Spleen (tissue), 11 donors: ENCODE data around the gene PRDX5. TPM values are rescaled to one million over a fixed set of nuclear protein-coding genes. Genes with fewer than 3 reads are reported as not detected.

ENCODE experiments used
- DNase-seq: peaks from one replicate; pipeline ENCODE4 v3.0.0-alpha.2; 2020
- H3K27ac ChIP-seq, 8 donors: fragments of 200-600 bp; sonication (generic) in 7 of 8; 1 replicate in 4 of 8; 2 replicates in 4 of 8; pipeline versions ENCODE4 v1.5.0 to v1.8.0; 2016 to 2021; ENCODE audit warnings: inconsistent platforms in 4 of 8, mild to moderate bottlenecking in 4 of 8, moderate library complexity in 1 of 8
- H3K27me3 ChIP-seq, 7 donors: fragments of 200-600 bp; sonication (generic) in 6 of 7; replicated peaks in 1 of 7; 1 replicate in 4 of 7; 2 replicates in 3 of 7; pipeline versions ENCODE4 v1.5.0 to v1.8.0; 2016 to 2021; ENCODE audit warnings: inconsistent platforms in 3 of 7, mild to moderate bottlenecking in 1 of 7
- H3K36me3 ChIP-seq, 6 donors: fragments of 200-600 bp; sonication (generic) in 5 of 6; 1 replicate in 4 of 6; 2 replicates in 2 of 6; pipeline versions ENCODE4 v1.5.0 to v1.8.0; 2016 to 2021; ENCODE audit warnings: inconsistent platforms in 2 of 6
- H3K4me1 ChIP-seq, 6 donors: fragments of 200-600 bp; sonication (generic) in 5 of 6; 1 replicate in 3 of 6; 2 replicates in 3 of 6; pipeline versions ENCODE4 v1.5.0 to v1.8.0; 2016 to 2021; ENCODE audit warnings: inconsistent platforms in 3 of 6
- H3K4me3 ChIP-seq, 8 donors: fragments of 200-600 bp; sonication (generic) in 7 of 8; 1 replicate in 4 of 8; 2 replicates in 4 of 8; pipeline versions ENCODE4 v1.5.0 to v1.8.0; 2016 to 2021; ENCODE audit warnings: inconsistent platforms in 4 of 8, mild to moderate bottlenecking in 4 of 8, moderate library complexity in 2 of 8
- H3K9me3 ChIP-seq, 8 donors: fragments of 200-600 bp; sonication (generic) in 7 of 8; 1 replicate in 4 of 8; 2 replicates in 4 of 8; pipeline versions ENCODE4 v1.5.0 to v1.8.0; 2016 to 2021; ENCODE audit warnings: inconsistent platforms in 4 of 8
- CTCF ChIP-seq, 11 experiments: fragments of 200-600 bp in 7 of 11; fragments of 450-650 bp in 4 of 11; sonication (generic) in 4 of 11; IDR thresholded peaks in 8 of 11; conservative IDR thresholded peaks in 3 of 11; 1 replicate in 7 of 11; 2 replicates in 4 of 11; pipeline versions ENCODE4 v1.4.0 to v1.8.0; 2016 to 2021; ENCODE audit warnings: antibody characterized with exemption in 11 of 11, inconsistent platforms in 4 of 11, mild to moderate bottlenecking in 1 of 11
- POLR2A ChIP-seq, 3 donors: fragments of 450-650 bp; IDR thresholded peaks; one replicate each; pipeline ENCODE4 v1.5.1; 2017; ENCODE audit warnings: antibody characterized with exemption in 3 of 3, mild to moderate bottlenecking in 1 of 3
- POLR2AphosphoS5 ChIP-seq, 3 donors: sonication (generic); formaldehyde crosslinking; IDR thresholded peaks; one replicate each; pipeline ENCODE4 v1.5.1; 2017; ENCODE audit warnings: antibody characterized with exemption in 3 of 3
- WGBS, 5 donors: extraction: QIAGEN DNeasy Blood & Tissue Kit in 3 of 5; methylation state at CpG; one replicate each; pipeline versions ENCODE4 v1.1.5 to v1.1.7; 2013 to 2018; 5-methylcytosine and 5-hydroxymethylcytosine counted together
- intact Hi-C: fragments of 100-400 bp; cut with DNase I; formaldehyde crosslinking; loops from one replicate; pipeline ENCODE4 v1.15.0; 2023; ENCODE audit warnings: low total_unique reads
- polyA plus RNA-seq, 3 donors: library from polyadenylated mRNA; stranded (reverse); fragments of 200-250 nt; gene quantifications; one replicate each; pipeline ENCODE4 v1.2.1, GENCODE V29; 2013
- total RNA-seq, 7 donors: library from RNA; depleted of rRNA in 3 of 7; stranded (reverse); fragments of >200 nt in 3 of 7; fragmentation: NEBNext Ultra II Directional in 4 of 7; extraction: Animal tissue kit (Norgen Biotek cat#: 25700) in 4 of 7; gene quantifications; one replicate each; pipeline versions ENCODE4 v1.1.0 to v1.2.1, GENCODE V29; 2016 to 2021
- donor health status: healthy with polysubstance abuse.
- donor health status: DM: no; HTN: no; CAD: no; lungs with moderate emphysema.
- donor health status: DM: no; HTN: no; CAD: no.
- donor health status: Bipolar disorder and iron deficiency.
- donor health status: healthy.
- donor health status: DM: no; HTN: no; CAD: no.
- donor health status: DM: yes; HTN: yes; CAD: no.

PRDX5 gene
- total and polyA plus RNA-seq, 10 donors: 77.0 to 302 (median 133) TPM

- Histone ChIP-seq H3K9me3 (peaks cover 0 to 6% (median 0%) of the 10 kb centered on the region in 8 donors), H3K27ac (no peak overlapping the region), H3K36me3 (peaks cover 0 to 6% (median under 1%) of the 10 kb centered on the region in 6 donors), H3K4me1 (peaks cover 9 to 52% (median 20%) of the 10 kb centered on the region in 6 donors), H3K4me3 (no peak overlapping the region), H3K27me3 (no peaks in the 10 kb centered on the region)
- TF ChIP-seq POLR2A (IDR thresholded peaks at IDR 0.05) (no peak), CTCF (IDR thresholded peaks at IDR 0.05 in 8 of 11, conservative IDR thresholded peaks at IDR 0.05 in 3 of 11) (no peak), POLR2AphosphoS5 (IDR thresholded peaks at IDR 0.05) (no peak)
- intact Hi-C loops: no loop called here
- DNase-seq: no peak
- WGBS, 5 donors: 82 to 94% (median 91%) methylated on average over 3 of the region's 3 CpGs
These were observed 10.1 kb downstream of the PRDX5 start for GRCh38 chr11:64327993-64328392.

GRCh38 chr11:64330888-64331287 lies 13.0 kb downstream of the PRDX5 start:
- H3K27ac ChIP-seq: peak overlapping the region in 3 of 8 donors; percentile 53 to 78 (median 56)
- WGBS, 5 donors: 84 to 93% (median 90%) methylated on average over 11 of the region's 11 CpGs
- TF ChIP-seq POLR2AphosphoS5 (IDR thresholded peaks at IDR 0.05) (peak in 1 of 3 donors; percentile 9), POLR2A (IDR thresholded peaks at IDR 0.05) (no peak)
- H3K36me3 ChIP-seq: no peaks in the 10 kb centered on the region
- DNase-seq: no peak
- H3K4me3 ChIP-seq: no peak overlapping the region
- no peaks in the 10 kb centered on the region for H3K27me3 ChIP-seq
- H3K9me3 ChIP-seq: peaks cover 0 to 6% (median 0%) of the 10 kb centered on the region in 8 donors
- intact Hi-C loops: no loop called here
- H3K4me1 ChIP-seq: peaks cover 9 to 59% (median 31%) of the 10 kb centered on the region in 6 donors

- H3K9me3 ChIP-seq: peaks cover 0 to 6% (median 0%) of the 10 kb centered on the region in 8 donors
- H3K27ac ChIP-seq: peak overlapping the region; percentile 33 to 82 (median 60)
- H3K27me3 ChIP-seq: no peaks in the 10 kb centered on the region
- peak overlapping the region in 1 of 8 donors; percentile 44 for H3K4me3 ChIP-seq
- H3K4me1 ChIP-seq: peaks cover 9 to 66% (median 31%) of the 10 kb centered on the region in 6 donors
- intact Hi-C loops: no loop called here
- DNase-seq: peak; percentile 92
- TF ChIP-seq CTCF (IDR thresholded peaks at IDR 0.05 in 8 of 11, conservative IDR thresholded peaks at IDR 0.05 in 3 of 11): peak; percentile 42 to 77 (median 70)
- no peak for TF ChIP-seq POLR2A (IDR thresholded peaks at IDR 0.05)
- TF ChIP-seq POLR2AphosphoS5 (IDR thresholded peaks at IDR 0.05): peak; percentile 55 to 72 (median 71)
- 10 to 24% (median 14%) methylated on average over 12 to 20 of the region's 20 CpGs for WGBS, 5 donors
- no peaks in the 10 kb centered on the region for H3K36me3 ChIP-seq
These were observed 13.8 kb downstream of the PRDX5 start for GRCh38 chr11:64331569-64332371.

- H3K9me3 ChIP-seq: no peaks in the 10 kb centered on the region
- peaks cover 9 to 81% (median 31%) of the 10 kb centered on the region in 6 donors for H3K4me1 ChIP-seq
- WGBS, 5 donors: 87 to 92% (median 90%) methylated on average over 8 of the region's 8 CpGs
- H3K4me3 ChIP-seq: no peak overlapping the region
- no peak for TF ChIP-seq CTCF (IDR thresholded peaks at IDR 0.05 in 8 of 11, conservative IDR thresholded peaks at IDR 0.05 in 3 of 11)
- no peak for TF ChIP-seq POLR2A (IDR thresholded peaks at IDR 0.05)
- TF ChIP-seq POLR2AphosphoS5 (IDR thresholded peaks at IDR 0.05): no peak
- DNase-seq: no peak
- H3K36me3 ChIP-seq: peaks cover 0 to 12% (median 0%) of the 10 kb centered on the region in 6 donors
- no peaks in the 10 kb centered on the region for H3K27me3 ChIP-seq
- intact Hi-C loops: no loop called here
- H3K27ac ChIP-seq: no peak overlapping the region
These were observed 15.6 kb downstream of the PRDX5 start for GRCh38 chr11:64333556-64333955.
